SK-N-SH (cell line): Measurements from ENCODE around the gene TBC1D5. TPM values are rescaled to one million over a fixed set of nuclear protein-coding genes. Genes with fewer than 3 reads are reported as not detected.

Experiments used
- CTCF ChIA-PET: fragments of 300-600, 350-600 bp; formaldehyde crosslinking; extraction: SDS; loops from one replicate; lab custom pipeline; 2021; lab: Yijun Ruan, JAX
- POLR2A ChIA-PET: fragments of 350-600 bp; sonication (Branson Sonifier 250); formaldehyde crosslinking; extraction: SDS; loops from one replicate; lab custom pipeline; 2020; ENCODE audit warnings: antibody characterized with exemption, inconsistent platforms; lab: Yijun Ruan, JAX
- DNase-seq: peaks from one replicate; pipeline ENCODE4 v3.0.0; 2012
- H2AFZ ChIP-seq: fragments of 200-600 bp; sonication (generic); 2 replicates; pipeline ENCODE4 v1.8.1; 2016; ENCODE audit warnings: antibody characterized with exemption, mild to moderate bottlenecking, low read depth
- H3F3A ChIP-seq: fragments of 200-600 bp; sonication (generic); replicated peaks from 2 replicates; pipeline ENCODE3; 2016; ENCODE audit warnings: antibody characterized with exemption, mild to moderate bottlenecking; ENCODE audit not compliant: insufficient read depth
- H3K27ac ChIP-seq, 2 experiments: fragments of 200-500 bp in 1 of 2; fragments of 200-600 bp in 1 of 2; sonication (Bioruptor generic) in 1 of 2; sonication (generic), shearing (Covaris generic) in 1 of 2; 2 replicates each; pipeline versions ENCODE4 v1.5.1 to v1.6.1; 2014 to 2016; ENCODE audit warnings: low read depth in 2 of 2, inconsistent platforms in 1 of 2, low read length in 1 of 2, mild to moderate bottlenecking in 1 of 2, mixed read lengths in 1 of 2
- H3K27me3 ChIP-seq: fragments of 200-600 bp; sonication (generic), shearing (Covaris generic); 2 replicates; pipeline ENCODE4 v1.6.1; 2016; ENCODE audit warnings: mixed run types; ENCODE audit not compliant: insufficient read depth
- H3K36me3 ChIP-seq, 2 experiments: fragments of 200-500 bp in 1 of 2; fragments of 200-600 bp in 1 of 2; sonication (Bioruptor generic) in 1 of 2; sonication (generic) in 1 of 2; replicated peaks in 1 of 2; 2 replicates each; pipeline versions ENCODE3 to v1.5.1; 2014 to 2016; ENCODE audit warnings: low read length in 1 of 2, mild to moderate bottlenecking in 1 of 2; ENCODE audit not compliant: insufficient read depth in 2 of 2, control insufficient read depth in 1 of 2
- H3K4me1 ChIP-seq, 2 experiments: fragments of 200-500 bp in 1 of 2; fragments of 200-600 bp in 1 of 2; sonication (Bioruptor generic) in 1 of 2; sonication (generic), shearing (Covaris generic) in 1 of 2; 2 replicates each; pipeline versions ENCODE4 v1.5.1 to v1.6.1; 2014 to 2016; ENCODE audit warnings: low read depth in 1 of 2, low read length in 1 of 2, mixed run types in 1 of 2; ENCODE audit not compliant: insufficient read depth in 2 of 2, control insufficient read depth in 1 of 2
- H3K4me2 ChIP-seq: fragments of 200-600 bp; sonication (generic), shearing (Covaris generic); 2 replicates; pipeline ENCODE4 v1.6.1; 2017; ENCODE audit warnings: mixed run types
- H3K4me3 ChIP-seq, 2 experiments: fragments of 200-500 bp in 1 of 2; fragments of 200-600 bp in 1 of 2; sonication (Bioruptor generic) in 1 of 2; sonication (generic), shearing (Covaris generic) in 1 of 2; 2 replicates each; pipeline versions ENCODE4 v1.5.1 to v1.8.1; 2014 to 2016; ENCODE audit warnings: low read depth in 2 of 2, inconsistent platforms in 1 of 2, low read length in 1 of 2, mild to moderate bottlenecking in 1 of 2, mixed read lengths in 1 of 2, moderate library complexity in 1 of 2
- H3K79me2 ChIP-seq: fragments of 200-600 bp; sonication (generic); 2 replicates; pipeline ENCODE4 v1.8.1; 2017; ENCODE audit warnings: mild to moderate bottlenecking; ENCODE audit not compliant: insufficient read depth
- H3K9ac ChIP-seq: fragments of 200-600 bp; sonication (generic); 2 replicates; pipeline ENCODE4 v1.6.1; 2017; ENCODE audit warnings: mixed run types
- H3K9me2 ChIP-seq: fragments of 200-600 bp; sonication (generic); 2 replicates; pipeline ENCODE4 v1.6.1; 2017; ENCODE audit warnings: mixed run types
- H3K9me3 ChIP-seq: fragments of 200-600 bp; sonication (generic); 2 replicates; pipeline ENCODE4 v1.6.1; 2017; ENCODE audit warnings: mixed run types, mild to moderate bottlenecking, moderate library complexity
- H4K20me1 ChIP-seq: fragments of 200-600 bp; sonication (generic); 2 replicates; pipeline ENCODE4 v1.6.1; 2017; ENCODE audit warnings: mild to moderate bottlenecking, mixed run types; ENCODE audit not compliant: insufficient read depth
- ELF1 ChIP-seq: IDR thresholded peaks from 2 replicates; pipeline ENCODE4 v1.4.0; 2012
- EP300 ChIP-seq, 2 experiments: IDR thresholded peaks; 2 replicates each; pipeline versions ENCODE4 v1.4.0 to v1.6.1; 2012; ENCODE audit warnings: borderline replicate concordance in 1 of 2, low read depth in 1 of 2, low read length in 1 of 2
- EZH2phosphoT487 ChIP-seq: fragments of 200-600 bp; sonication (generic); IDR thresholded peaks from 2 replicates; pipeline ENCODE4 v1.6.1; 2017; ENCODE audit warnings: low read depth, mixed run types, mild to moderate bottlenecking, antibody characterized with exemption, moderate library complexity, borderline replicate concordance
- FOSL2 ChIP-seq: IDR thresholded peaks from 2 replicates; pipeline ENCODE4 v1.4.0; 2012; ENCODE audit warnings: low read depth, mild to moderate bottlenecking, moderate library complexity, borderline replicate concordance
- GABPA ChIP-seq: IDR thresholded peaks from 2 replicates; pipeline ENCODE4 v1.4.0; 2012; ENCODE audit warnings: low read depth, mild to moderate bottlenecking
- GATA2 ChIP-seq: sonication (generic); formaldehyde crosslinking; IDR thresholded peaks from 2 replicates; pipeline ENCODE4 v1.5.0; 2020; ENCODE audit warnings: mild to moderate bottlenecking, missing genetic modification reagents
- JUND ChIP-seq: IDR thresholded peaks from 2 replicates; pipeline ENCODE4 v1.4.0; 2012
- MXI1 ChIP-seq: IDR thresholded peaks from 2 replicates; pipeline ENCODE4 v1.6.1; 2012; ENCODE audit warnings: mild to moderate bottlenecking, low read depth, low read length, improper control_type of control experiment
- NFIC ChIP-seq: IDR thresholded peaks from 2 replicates; pipeline ENCODE4 v1.4.0; 2012; ENCODE audit warnings: borderline replicate concordance
- NRF1 ChIP-seq: IDR thresholded peaks from 2 replicates; pipeline ENCODE4 v1.6.1; 2012; ENCODE audit warnings: low read depth, mild to moderate bottlenecking, low read length
- RAD21 ChIP-seq: IDR thresholded peaks from 2 replicates; pipeline ENCODE4 v1.6.1; 2012; ENCODE audit warnings: mild to moderate bottlenecking, low read length
- RXRA ChIP-seq: IDR thresholded peaks from 2 replicates; pipeline ENCODE4 v1.4.0; 2012; ENCODE audit warnings: low read depth, mild to moderate bottlenecking, borderline replicate concordance
- SMC3 ChIP-seq: IDR thresholded peaks from 2 replicates; pipeline ENCODE4 v1.6.1; 2012; ENCODE audit warnings: low read depth, low read length, improper control_type of control experiment
- TAF1 ChIP-seq: IDR thresholded peaks from 2 replicates; pipeline ENCODE4 v1.6.1; 2012; ENCODE audit warnings: low read depth, mild to moderate bottlenecking, low read length, moderate library complexity, borderline replicate concordance
- TCF12 ChIP-seq: IDR thresholded peaks from 2 replicates; pipeline ENCODE4 v1.4.0; 2012
- YY1 ChIP-seq: IDR thresholded peaks from 2 replicates; pipeline ENCODE4 v1.4.0; 2012; ENCODE audit warnings: low read depth, mild to moderate bottlenecking
- WGBS: methylation state at CpG from one replicate; pipeline ENCODE4 v1.1.6; 2017; ENCODE audit warnings: low lambda C conversion rate; 5-methylcytosine and 5-hydroxymethylcytosine counted together
- polyA plus RNA-seq, 3 experiments: library from polyadenylated mRNA; depleted of rRNA; stranded (reverse); fragments of >200 nt; gene quantifications; 2 replicates each; pipeline ENCODE4 v1.2.3, GENCODE V29; 2012
- TF ChIP-seq, protein P1 (sequence below): IDR thresholded peaks from 2 replicates; pipeline ENCODE4 v1.4.0; 2012; ENCODE audit warnings: low read depth, borderline replicate concordance
- TF ChIP-seq, protein P2 (sequence below): IDR thresholded peaks from 2 replicates; pipeline ENCODE4 v1.6.1; 2012; ENCODE audit warnings: mild to moderate bottlenecking, low read depth, low read length, moderate library complexity
- TF ChIP-seq, protein P3 (sequence below): IDR thresholded peaks from 2 replicates; pipeline ENCODE4; 2012
- TF ChIP-seq, protein P4 (sequence below): fragments of 150-350 bp; IDR thresholded peaks from 2 replicates; pipeline ENCODE4 v1.6.1; 2017; ENCODE audit warnings: antibody characterized with exemption, low read length, low read depth, borderline replicate concordance

The TBC1D5 gene
- polyA plus RNA-seq, 1 of the 3 experiments (the other 2 are of a cell fraction) = 19.5 TPM

DNA sequence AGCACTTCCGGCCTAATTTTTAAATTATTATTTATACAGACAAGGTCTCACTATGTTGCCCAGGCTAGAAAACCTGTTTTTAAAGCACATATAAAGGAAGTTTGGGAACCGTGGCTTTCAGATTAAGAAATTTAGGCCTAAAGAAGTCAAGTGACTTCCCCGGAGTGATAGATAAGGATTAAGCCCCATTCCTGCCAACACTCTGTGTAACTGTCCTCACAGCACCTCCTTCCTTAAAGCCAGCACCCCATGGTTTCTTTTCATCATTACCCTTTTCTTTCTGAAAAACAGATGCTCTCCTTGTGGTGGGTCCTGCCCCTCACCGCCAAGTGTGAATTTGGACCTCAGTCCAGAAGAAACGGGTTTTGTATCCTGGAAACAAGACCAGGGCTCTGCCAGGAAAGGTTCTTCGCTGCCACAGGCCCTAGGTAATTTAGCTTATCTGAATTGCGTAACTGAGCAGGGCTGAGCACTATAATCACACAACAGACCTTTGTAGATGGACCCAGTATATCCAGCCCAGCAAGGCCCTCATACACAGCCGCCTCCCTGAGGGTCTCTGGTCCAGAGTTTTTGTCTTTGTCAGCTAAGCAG is 626.3 kb downstream of the TBC1D5 start:
- Histone ChIP-seq H2AFZ (no peak overlapping the region), H3K9me2 (no peaks in the 10 kb centered on the region), H4K20me1 (no peaks in the 10 kb centered on the region), H3K9ac (no peak overlapping the region), H3K4me1 (no peaks in the 10 kb centered on the region; a peak in 1 of 4 replicates), H3K4me3 (no peak overlapping the region), H3K9me3 (no peaks in the 10 kb centered on the region), H3K79me2 (no peaks in the 10 kb centered on the region), H3K27me3 (no peaks in the 10 kb centered on the region), H3K4me2 (no peak overlapping the region), H3K36me3 (no peaks in the 10 kb centered on the region), H3F3A (no peaks in the 10 kb centered on the region), H3K27ac (no peak overlapping the region)
- DNase-seq = no peak
- TF ChIP-seq, protein P1, sequence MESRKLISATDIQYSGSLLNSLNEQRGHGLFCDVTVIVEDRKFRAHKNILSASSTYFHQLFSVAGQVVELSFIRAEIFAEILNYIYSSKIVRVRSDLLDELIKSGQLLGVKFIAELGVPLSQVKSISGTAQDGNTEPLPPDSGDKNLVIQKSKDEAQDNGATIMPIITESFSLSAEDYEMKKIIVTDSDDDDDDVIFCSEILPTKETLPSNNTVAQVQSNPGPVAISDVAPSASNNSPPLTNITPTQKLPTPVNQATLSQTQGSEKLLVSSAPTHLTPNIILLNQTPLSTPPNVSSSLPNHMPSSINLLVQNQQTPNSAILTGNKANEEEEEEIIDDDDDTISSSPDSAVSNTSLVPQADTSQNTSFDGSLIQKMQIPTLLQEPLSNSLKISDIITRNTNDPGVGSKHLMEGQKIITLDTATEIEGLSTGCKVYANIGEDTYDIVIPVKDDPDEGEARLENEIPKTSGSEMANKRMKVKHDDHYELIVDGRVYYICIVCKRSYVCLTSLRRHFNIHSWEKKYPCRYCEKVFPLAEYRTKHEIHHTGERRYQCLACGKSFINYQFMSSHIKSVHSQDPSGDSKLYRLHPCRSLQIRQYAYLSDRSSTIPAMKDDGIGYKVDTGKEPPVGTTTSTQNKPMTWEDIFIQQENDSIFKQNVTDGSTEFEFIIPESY = no peak
- TF ChIP-seq RXRA = no peak
- no peak for TF ChIP-seq TCF12
- no peak for TF ChIP-seq SMC3
- no peak for TF ChIP-seq MXI1
- TF ChIP-seq, protein P2, sequence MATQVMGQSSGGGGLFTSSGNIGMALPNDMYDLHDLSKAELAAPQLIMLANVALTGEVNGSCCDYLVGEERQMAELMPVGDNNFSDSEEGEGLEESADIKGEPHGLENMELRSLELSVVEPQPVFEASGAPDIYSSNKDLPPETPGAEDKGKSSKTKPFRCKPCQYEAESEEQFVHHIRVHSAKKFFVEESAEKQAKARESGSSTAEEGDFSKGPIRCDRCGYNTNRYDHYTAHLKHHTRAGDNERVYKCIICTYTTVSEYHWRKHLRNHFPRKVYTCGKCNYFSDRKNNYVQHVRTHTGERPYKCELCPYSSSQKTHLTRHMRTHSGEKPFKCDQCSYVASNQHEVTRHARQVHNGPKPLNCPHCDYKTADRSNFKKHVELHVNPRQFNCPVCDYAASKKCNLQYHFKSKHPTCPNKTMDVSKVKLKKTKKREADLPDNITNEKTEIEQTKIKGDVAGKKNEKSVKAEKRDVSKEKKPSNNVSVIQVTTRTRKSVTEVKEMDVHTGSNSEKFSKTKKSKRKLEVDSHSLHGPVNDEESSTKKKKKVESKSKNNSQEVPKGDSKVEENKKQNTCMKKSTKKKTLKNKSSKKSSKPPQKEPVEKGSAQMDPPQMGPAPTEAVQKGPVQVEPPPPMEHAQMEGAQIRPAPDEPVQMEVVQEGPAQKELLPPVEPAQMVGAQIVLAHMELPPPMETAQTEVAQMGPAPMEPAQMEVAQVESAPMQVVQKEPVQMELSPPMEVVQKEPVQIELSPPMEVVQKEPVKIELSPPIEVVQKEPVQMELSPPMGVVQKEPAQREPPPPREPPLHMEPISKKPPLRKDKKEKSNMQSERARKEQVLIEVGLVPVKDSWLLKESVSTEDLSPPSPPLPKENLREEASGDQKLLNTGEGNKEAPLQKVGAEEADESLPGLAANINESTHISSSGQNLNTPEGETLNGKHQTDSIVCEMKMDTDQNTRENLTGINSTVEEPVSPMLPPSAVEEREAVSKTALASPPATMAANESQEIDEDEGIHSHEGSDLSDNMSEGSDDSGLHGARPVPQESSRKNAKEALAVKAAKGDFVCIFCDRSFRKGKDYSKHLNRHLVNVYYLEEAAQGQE = no peak
- no peak for TF ChIP-seq TAF1
- no peak for TF ChIP-seq FOSL2
- no peak for TF ChIP-seq YY1
- TF ChIP-seq EZH2phosphoT487 = no peak
- TF ChIP-seq NFIC = no peak
- no peak for TF ChIP-seq EP300 (IDR thresholded peaks at IDR 0.05; ENCODE audit: borderline replicate concordance in 1 of 2, low read depth in 1 of 2, low read length in 1 of 2)
- TF ChIP-seq, protein P3, sequence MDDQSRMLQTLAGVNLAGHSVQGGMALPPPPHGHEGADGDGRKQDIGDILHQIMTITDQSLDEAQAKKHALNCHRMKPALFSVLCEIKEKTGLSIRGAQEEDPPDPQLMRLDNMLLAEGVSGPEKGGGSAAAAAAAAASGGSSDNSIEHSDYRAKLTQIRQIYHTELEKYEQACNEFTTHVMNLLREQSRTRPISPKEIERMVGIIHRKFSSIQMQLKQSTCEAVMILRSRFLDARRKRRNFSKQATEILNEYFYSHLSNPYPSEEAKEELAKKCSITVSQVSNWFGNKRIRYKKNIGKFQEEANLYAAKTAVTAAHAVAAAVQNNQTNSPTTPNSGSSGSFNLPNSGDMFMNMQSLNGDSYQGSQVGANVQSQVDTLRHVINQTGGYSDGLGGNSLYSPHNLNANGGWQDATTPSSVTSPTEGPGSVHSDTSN = no peak
- TF ChIP-seq, protein P4, sequence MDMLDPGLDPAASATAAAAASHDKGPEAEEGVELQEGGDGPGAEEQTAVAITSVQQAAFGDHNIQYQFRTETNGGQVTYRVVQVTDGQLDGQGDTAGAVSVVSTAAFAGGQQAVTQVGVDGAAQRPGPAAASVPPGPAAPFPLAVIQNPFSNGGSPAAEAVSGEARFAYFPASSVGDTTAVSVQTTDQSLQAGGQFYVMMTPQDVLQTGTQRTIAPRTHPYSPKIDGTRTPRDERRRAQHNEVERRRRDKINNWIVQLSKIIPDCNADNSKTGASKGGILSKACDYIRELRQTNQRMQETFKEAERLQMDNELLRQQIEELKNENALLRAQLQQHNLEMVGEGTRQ = no peak
- TF ChIP-seq NRF1 = no peak
- no peak for TF ChIP-seq JUND
- no peak for TF ChIP-seq ELF1
- TF ChIP-seq GATA2 (CRISPR knock-in tag) = no peak
- TF ChIP-seq GABPA = no peak
- TF ChIP-seq RAD21 = no peak
- CTCF ChIA-PET = no interaction called here
- 69% methylated on average over 8 of the region's 8 CpGs for WGBS
- POLR2A ChIA-PET = no interaction called here
